WTC11 (cell line): Measurements from ENCODE around the gene MAEA. TPM values are rescaled to one million over a fixed set of nuclear protein-coding genes. Genes with fewer than 3 reads are reported as not detected.

Experiments
- ATAC-seq: fragments of 200-7000 bp; cut with Tn5 transposase; 2 replicates; pipeline ENCODE4 v1.10.0; 2021; ENCODE audit warnings: mild to moderate bottlenecking, moderate library complexity
- CTCF ChIA-PET: fragments of 300-600 bp; sonication (Branson Sonifier 250); formaldehyde crosslinking; loops from one replicate; lab custom pipeline; 2021; ENCODE audit warnings: antibody characterized with exemption; lab: Charles Lee
- POLR2A ChIA-PET: fragments of 350-600 bp; sonication (Branson Sonifier 250); formaldehyde crosslinking; loops from one replicate; lab custom pipeline; 2021; ENCODE audit warnings: antibody characterized with exemption; lab: Charles Lee
- DNase-seq: peaks from one replicate; pipeline ENCODE4 v3.0.0; 2021; ENCODE audit warnings: low spot score
- H3K27ac Mint-ChIP-seq: 2 replicates; pipeline ENCODE4 v1.8.0; 2021; ENCODE audit warnings: mixed read lengths
- H3K27me3 Mint-ChIP-seq: 2 replicates; pipeline ENCODE4 v1.8.0; 2021; ENCODE audit warnings: low read depth, mild to moderate bottlenecking, moderate library complexity, mixed read lengths
- H3K36me3 Mint-ChIP-seq: 2 replicates; pipeline ENCODE4 v1.8.0; 2021; ENCODE audit warnings: mixed read lengths
- H3K4me1 Mint-ChIP-seq: 2 replicates; pipeline ENCODE4 v1.8.0; 2022; ENCODE audit warnings: mixed read lengths
- H3K4me3 Mint-ChIP-seq: 2 replicates; pipeline ENCODE4 v1.8.0; 2021; ENCODE audit warnings: mild to moderate bottlenecking, moderate library complexity, mixed read lengths
- H3K9me3 Mint-ChIP-seq: 2 replicates; pipeline ENCODE4 v1.8.0; 2021; ENCODE audit warnings: mixed read lengths
- ARID4B ChIP-seq: sonication (generic); formaldehyde crosslinking; IDR thresholded peaks from 2 replicates; pipeline ENCODE4 v1.8.0; 2023; ENCODE audit warnings: missing genetic modification reagents, mild to moderate bottlenecking, borderline replicate concordance
- CREM ChIP-seq: sonication (generic); formaldehyde crosslinking; IDR thresholded peaks from 2 replicates; pipeline ENCODE4 v1.8.1; 2022; ENCODE audit warnings: mild to moderate bottlenecking, missing genetic modification reagents, moderate library complexity
- E2F1 ChIP-seq: sonication (generic); formaldehyde crosslinking; IDR thresholded peaks from 2 replicates; pipeline ENCODE4 v1.8.0; 2022; ENCODE audit warnings: mild to moderate bottlenecking, missing genetic modification reagents
- ESRRA ChIP-seq: sonication (generic); formaldehyde crosslinking; IDR thresholded peaks from 2 replicates; pipeline ENCODE4 v1.8.1; 2022; ENCODE audit warnings: mild to moderate bottlenecking, missing genetic modification reagents, borderline replicate concordance
- FOXK1 ChIP-seq: sonication (generic); formaldehyde crosslinking; IDR thresholded peaks from 2 replicates; pipeline ENCODE4 v1.8.0; 2022; ENCODE audit warnings: mild to moderate bottlenecking, moderate library complexity, missing genetic modification reagents
- FOXP4 ChIP-seq: sonication (generic); formaldehyde crosslinking; IDR thresholded peaks from 2 replicates; pipeline ENCODE4 v1.8.0; 2022; ENCODE audit warnings: mild to moderate bottlenecking, missing genetic modification reagents
- GABPB1 ChIP-seq: sonication (generic); formaldehyde crosslinking; IDR thresholded peaks from 2 replicates; pipeline ENCODE4 v1.8.1; 2023; ENCODE audit warnings: mild to moderate bottlenecking, missing genetic modification reagents
- HMGXB4 ChIP-seq: sonication (generic); formaldehyde crosslinking; IDR thresholded peaks from 2 replicates; pipeline ENCODE4 v1.8.1; 2023; ENCODE audit warnings: mild to moderate bottlenecking, moderate library complexity, missing genetic modification reagents
- MAX ChIP-seq: sonication (generic); formaldehyde crosslinking; IDR thresholded peaks from 2 replicates; pipeline ENCODE4 v1.8.0; 2022; ENCODE audit warnings: mild to moderate bottlenecking, missing genetic modification reagents
- OVOL2 ChIP-seq: fragments of 250-450 bp; sonication (Bioruptor Pico); IDR thresholded peaks from 2 replicates; pipeline ENCODE4 v1.9.0; 2021; ENCODE audit warnings: mild to moderate bottlenecking, borderline replicate concordance
- SP1 ChIP-seq: sonication (generic); formaldehyde crosslinking; conservative IDR thresholded peaks from 2 replicates; pipeline ENCODE4 v1.8.1; 2022; ENCODE audit warnings: missing genetic modification reagents
- TCF7 ChIP-seq: sonication (generic); formaldehyde crosslinking; IDR thresholded peaks from 2 replicates; pipeline ENCODE4 v1.8.0; 2022; ENCODE audit warnings: mild to moderate bottlenecking, low read depth, missing genetic modification reagents, moderate library complexity
- ZNF416 ChIP-seq: fragments of 250-450 bp; sonication (Bioruptor Pico); IDR thresholded peaks from 2 replicates; pipeline ENCODE4 v1.9.0; 2021; ENCODE audit warnings: mild to moderate bottlenecking, inconsistent platforms
- ZNF425 ChIP-seq: fragments of 250-450 bp; sonication (Bioruptor Pico); conservative IDR thresholded peaks from 2 replicates; pipeline ENCODE4 v1.9.0; 2021; ENCODE audit warnings: mild to moderate bottlenecking
- ZNF532 ChIP-seq: fragments of 250-450 bp; sonication (Bioruptor Pico); IDR thresholded peaks from 2 replicates; pipeline ENCODE4 v1.9.0; 2021; ENCODE audit warnings: mild to moderate bottlenecking, borderline replicate concordance
- total RNA-seq: library from RNA; stranded (reverse); gene quantifications from 3 replicates; pipeline ENCODE4 v1.2.3, GENCODE V29; 2021

MAEA gene
- total RNA-seq, 1 experiment from 2014 or later = 86.9 TPM

- no peaks in the 10 kb centered on the region for H3K9me3 Mint-ChIP-seq
- H3K4me3 Mint-ChIP-seq = no peak overlapping the region
- TF ChIP-seq MAX (CRISPR knock-in tag) (no peak), ESRRA (no peak), ARID4B (CRISPR knock-in tag) (no peak), ZNF425 (CRISPR knock-in tag) (no peak), CREM (CRISPR knock-in tag) (no peak), FOXK1 (no peak), E2F1 (no peak), TCF7 (CRISPR knock-in tag) (no peak), GABPB1 (CRISPR knock-in tag) (no peak), SP1 (CRISPR knock-in tag) (no peak), HMGXB4 (CRISPR knock-in tag) (no peak), ZNF416 (no peak), ZNF532 (no peak), OVOL2 (CRISPR knock-in tag) (no peak), FOXP4 (CRISPR knock-in tag) (no peak)
- ChIA-PET CTCF (interaction anchor here (2.2 kb wide), 1 partner anchor 23 kb away, joined by 6 read pairs; no protein-coding TSS in a partner anchor), POLR2A (no interaction called here)
- H3K27ac Mint-ChIP-seq = no peak overlapping the region
- peaks cover 3% of the 10 kb centered on the region; the same call in 1 of the 2 replicates for H3K36me3 Mint-ChIP-seq
- H3K27me3 Mint-ChIP-seq = no peaks in the 10 kb centered on the region; the same call in 1 of the 2 replicates
- peak; percentile 8 for DNase-seq
- no peaks in the 10 kb centered on the region for H3K4me1 Mint-ChIP-seq
- no peak for ATAC-seq
Observed at GRCh38 chr4:1378559-1379231, 89.0 kb downstream of the MAEA start.
